DMS153 treated with DMSO at 0.1 percent for 48 hours (cell line): ENCODE data around the gene DHCR7.

ENCODE experiments used
- DNase-seq: peaks from one replicate; lab custom pipeline; 2025; ENCODE audit not compliant: unreplicated experiment; lab: John Stamatoyannopoulos, UW

Gene DHCR7, protein sequence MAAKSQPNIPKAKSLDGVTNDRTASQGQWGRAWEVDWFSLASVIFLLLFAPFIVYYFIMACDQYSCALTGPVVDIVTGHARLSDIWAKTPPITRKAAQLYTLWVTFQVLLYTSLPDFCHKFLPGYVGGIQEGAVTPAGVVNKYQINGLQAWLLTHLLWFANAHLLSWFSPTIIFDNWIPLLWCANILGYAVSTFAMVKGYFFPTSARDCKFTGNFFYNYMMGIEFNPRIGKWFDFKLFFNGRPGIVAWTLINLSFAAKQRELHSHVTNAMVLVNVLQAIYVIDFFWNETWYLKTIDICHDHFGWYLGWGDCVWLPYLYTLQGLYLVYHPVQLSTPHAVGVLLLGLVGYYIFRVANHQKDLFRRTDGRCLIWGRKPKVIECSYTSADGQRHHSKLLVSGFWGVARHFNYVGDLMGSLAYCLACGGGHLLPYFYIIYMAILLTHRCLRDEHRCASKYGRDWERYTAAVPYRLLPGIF

DNA sequence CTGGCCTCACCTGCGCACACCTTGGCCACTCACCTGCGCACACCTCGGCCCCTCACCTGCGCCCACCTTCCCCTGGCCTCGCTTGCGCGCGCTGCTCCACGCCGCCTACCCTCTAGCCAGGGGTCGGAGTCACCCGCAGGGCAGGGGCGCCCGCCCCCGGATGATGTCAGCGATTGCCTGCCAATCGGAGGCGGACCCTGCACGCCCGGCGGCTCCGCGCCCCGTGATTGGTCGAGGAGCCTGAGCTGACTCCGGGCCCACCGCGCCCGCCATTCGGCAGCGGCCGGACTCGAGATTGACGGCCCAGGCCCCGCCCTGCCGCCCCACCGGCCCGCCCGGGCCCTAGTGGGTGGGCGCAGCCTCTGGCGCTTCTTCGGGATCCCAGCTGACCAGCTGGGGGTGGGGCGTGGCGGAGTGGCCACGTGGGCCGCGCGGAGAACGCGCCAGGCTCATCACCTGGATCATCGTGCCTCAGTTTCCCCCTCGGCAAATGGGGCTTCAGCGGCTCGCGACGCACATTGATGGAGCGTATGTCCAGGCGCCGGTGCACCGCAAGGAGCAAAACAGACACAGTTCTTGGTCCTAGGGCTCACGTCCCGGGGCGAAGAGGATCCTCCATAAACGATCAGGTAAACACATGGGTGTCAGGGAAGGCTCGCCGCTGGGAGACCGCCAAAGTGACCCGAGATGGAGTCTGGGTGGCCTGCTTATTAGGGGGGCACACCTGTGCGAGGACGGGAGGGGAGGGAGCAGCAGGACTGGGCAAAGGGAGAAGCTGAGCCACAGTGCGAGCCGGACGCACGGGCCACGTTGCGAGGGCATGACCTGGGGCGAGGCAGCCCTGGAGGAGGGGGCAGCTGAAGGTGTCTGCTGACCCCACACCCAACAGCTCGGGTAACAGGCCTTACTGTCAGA, at the start of gene DHCR7:
Gene DHCR7, minus strand, starts transcription at position 137 of the 915 bp plus-strand sequence. CDS start 3,441 bp downstream, outside the sequence.
- DNase-seq = peak; percentile 68

DNA sequence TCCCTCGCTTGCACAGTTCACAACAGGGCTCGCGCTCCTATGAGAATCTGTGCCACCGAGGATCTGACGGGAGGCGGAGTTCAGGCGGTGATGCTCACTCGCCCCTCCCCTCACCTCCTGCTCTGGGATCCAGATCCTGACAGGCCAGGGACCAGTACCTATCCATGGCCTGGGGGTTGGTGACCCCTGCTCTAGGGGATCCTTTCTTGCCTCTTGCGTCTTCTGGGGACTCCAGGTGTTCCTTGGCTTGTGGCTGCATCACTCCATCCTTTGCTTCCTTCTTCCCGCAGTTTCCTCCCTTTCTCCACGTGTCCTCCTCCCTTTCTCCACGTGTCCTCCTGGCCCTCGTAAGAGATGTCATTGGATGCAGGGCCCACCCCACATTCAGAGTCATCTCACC, 48.2 kb upstream of the DHCR7 start:
- DNase-seq = no peak

DNA sequence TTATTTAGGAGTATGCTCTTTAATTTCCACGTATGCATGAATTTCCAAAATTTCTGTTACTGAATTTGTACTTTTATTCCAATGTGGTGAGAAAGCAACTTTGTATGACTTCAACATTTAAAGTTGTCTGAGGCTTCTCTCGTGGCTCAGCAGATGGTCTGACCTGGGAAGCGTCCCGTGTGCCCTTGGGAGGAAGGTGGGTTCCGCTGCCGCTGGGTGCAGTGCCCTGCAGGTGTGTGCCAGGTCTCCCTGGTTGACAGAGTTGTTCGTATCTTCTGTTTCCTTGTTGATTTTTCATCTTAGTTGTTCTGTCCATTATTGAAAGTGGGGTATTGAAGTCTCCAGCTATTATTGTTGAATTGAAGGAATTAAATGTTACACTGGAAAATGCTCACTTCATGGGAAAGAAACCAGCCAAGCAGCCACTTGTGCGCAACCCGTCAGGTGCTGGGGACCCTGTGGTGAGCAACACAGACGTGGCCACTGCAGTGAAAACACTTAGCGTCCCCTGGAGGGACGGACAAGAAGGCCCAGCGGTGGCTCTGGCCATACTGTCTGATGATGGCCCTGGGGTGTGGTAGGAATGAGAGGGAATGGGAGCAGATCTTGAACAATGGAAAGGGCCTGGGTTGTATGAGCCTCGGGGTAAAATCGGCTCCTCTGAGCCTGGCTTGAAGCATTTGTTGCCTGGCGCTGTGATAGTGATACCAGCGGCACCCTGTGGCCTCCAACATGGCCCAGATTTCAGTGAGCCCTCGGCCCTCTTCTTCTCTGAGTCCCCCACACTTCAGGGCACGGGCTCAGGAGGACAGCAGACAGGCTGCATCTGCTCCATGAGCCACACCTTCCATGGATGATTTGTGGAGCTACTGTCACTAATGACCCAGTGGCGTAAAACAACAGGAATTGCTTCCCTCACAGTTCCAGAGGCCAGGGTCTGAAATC, 47.4 kb upstream of the DHCR7 start:
- DNase-seq = no peak

DNA sequence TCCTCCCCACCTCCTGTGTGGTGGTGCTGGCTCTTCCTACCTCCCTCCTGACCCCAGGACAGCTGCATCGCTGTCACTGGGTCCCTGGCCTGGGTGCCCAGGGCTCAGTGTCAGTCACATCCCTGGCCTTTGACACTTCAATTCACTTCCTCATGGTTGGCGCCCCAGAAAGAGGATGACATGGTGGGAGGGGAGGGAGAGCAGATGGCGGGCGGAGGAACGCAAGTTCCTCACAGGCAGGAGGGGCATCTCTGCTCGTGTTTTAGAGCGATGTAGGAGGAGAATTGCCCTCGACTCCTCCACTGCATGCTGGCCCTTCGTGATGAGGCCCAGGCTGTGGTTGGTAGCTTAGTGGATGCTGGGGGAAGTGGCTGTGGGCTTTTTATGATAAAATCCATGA, 43.7 kb upstream of the DHCR7 start:
- no peak for DNase-seq

DNA sequence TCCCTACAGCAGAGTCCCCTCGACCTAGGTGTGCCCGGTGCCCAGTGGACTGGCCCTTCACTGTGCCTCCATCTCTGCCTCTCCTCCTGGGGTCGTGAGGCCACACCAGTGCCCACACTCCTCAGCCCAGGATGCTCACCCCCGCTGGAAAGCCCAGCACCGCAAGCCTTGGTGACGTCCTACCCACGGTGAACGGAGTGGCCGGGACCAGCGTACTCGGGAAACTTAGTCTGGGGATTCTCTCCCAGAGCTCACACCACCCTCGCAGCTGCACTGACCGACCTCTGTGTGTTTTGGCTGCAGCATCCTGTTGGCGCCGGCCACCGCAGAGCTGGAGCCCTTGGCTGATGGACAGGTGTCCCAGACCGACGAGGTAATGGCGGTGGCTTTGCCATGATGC, 43.3 kb upstream of the DHCR7 start:
- DNase-seq = no peak

DNA sequence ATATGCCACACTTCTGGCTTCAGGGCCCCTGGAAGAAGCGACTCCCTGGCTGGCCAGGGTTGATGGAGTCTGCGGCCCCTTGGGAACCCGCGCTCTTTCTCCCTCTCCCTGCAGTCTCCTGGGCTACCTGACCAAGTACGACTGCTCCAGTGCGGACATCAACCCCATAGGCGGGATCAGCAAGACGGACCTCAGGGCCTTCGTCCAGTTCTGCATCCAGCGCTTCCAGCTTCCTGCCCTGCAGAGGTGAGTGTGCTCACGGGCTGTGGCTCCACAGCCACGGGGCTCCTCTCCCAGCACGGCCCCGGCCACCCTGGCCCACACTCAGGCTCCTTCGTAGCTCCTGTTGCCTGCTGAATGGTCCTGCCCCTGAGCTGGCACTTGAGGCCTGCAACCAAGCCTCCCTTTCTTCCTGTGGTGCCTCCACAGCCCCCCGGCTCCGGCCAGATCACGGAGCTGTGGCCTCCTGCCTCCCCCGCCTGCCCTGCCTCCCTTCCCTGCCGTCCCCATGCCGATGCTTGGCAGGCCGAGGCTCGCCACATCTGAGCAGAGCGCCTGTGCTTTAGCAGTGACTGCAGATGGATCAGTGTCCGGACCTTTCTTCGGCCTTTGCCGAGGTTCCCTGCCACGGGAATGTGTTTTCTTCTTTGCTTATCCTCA, 42.7 kb upstream of the DHCR7 start:
- DNase-seq = no peak

DNA sequence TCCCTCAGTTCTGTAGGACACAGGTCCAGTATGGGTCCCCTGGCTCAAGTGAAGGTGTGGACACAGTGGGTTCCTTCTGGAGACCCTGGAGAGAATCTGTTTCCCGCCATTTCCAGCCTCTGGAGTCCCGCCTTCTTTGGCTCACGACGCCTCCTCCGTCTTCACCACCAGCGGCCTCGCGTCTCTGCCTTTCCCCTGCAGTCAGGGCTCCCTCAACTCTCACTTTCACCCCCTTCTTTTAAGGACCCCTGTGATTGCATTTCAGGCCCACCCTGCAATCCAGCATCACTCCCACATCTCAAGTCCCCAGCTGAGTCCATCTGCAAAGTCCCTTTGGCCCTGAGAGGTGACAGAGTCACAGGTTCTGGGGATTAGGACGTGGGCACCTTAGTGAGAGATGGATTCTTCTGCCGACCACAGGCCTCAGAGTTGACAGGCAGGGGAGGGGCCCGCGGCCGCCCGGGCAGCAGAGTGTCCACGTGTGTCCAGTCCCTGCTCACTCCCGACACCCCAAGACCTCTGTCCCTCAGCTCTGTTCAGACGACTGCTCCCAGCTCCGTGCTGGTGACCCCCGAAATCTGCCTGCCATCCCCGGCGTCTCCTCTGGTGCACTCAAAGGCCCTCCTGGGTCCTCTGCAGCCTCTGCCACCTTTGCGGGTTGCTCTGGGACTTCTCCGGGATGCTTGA, 42.0 kb upstream of the DHCR7 start:
- DNase-seq = no peak

DNA sequence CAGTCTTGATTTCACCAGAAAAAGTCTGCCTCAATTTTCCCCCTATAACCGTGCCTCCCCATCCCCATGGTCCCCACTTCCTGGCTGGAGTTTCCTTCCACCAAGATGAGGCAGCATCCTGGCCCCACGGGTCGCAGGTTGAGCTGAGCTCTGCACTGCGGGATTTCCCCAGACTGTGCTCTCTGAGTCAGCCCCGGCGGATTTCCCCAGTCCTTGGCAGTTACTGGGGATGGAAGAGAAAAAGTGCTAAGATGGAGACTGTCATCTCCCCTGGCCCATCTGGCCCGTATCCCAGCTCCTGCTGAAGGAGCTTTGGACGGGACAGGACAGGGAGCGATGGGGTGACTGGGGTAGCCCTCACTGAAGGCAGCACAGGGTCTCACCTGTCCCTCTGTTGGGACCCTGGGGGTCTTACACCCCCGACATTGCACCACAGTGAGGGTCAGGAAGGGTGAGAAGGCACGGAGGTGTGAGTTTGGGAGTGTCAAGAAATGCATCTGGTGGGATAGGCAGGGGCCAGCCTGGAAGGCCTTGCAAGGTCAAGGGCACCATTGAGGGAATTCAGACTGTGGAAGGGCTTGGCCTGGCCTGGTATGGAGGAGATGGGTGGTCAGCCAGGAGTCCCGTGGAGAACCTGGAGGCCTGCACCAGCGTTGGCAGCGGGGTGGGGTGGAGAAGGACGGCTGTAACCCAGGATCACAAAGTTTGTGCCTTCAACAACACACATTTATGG, 41.3 kb upstream of the DHCR7 start:
- DNase-seq = no peak

DNA sequence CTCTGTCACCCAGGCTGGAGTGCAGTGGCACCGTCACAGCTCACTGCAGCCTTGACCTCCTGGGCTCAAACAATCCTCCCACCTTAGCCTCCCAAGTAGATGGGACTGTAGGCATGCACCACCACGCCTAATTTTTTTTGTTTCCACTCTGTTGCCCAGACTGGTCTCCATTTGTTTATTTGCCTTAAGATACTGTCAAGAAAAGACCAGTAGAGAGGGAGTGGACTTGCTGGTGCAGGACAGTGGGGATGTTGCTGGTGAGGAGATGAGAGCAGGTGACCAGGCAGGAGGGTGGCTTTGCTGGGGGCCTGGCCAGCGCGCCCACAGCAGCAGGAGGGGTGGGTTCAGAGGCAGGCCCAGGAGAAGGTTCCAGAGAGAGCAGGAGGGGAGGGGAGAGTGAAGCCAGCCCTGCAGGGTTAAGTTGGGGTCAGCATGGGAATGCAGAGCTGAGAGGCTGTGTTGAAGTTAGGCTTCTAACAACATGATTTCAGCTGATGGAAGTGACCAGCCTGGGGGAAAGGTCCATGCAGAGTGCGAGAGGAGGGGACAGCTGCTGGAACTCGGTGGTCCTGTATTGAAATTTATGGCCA, 40.6 kb upstream of the DHCR7 start:
- DNase-seq = no peak

DNA sequence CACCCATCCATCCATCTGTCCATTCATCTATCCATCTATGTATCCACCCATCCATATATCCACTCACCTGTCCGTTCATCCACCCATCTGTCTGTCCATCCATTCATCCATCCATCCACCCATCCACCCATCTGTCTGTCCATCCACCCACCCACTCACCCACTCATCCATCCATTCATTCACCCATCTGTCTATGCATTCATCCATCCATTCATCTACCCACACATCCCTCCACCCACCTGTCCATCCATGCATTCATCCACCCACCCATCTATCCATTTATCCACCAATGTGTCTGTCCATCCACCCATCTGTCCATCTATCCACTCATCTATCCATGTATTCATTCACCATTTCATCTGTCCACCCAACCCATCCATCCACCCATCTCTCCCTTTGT, 38.1 kb upstream of the DHCR7 start:
- DNase-seq = no peak

DNA sequence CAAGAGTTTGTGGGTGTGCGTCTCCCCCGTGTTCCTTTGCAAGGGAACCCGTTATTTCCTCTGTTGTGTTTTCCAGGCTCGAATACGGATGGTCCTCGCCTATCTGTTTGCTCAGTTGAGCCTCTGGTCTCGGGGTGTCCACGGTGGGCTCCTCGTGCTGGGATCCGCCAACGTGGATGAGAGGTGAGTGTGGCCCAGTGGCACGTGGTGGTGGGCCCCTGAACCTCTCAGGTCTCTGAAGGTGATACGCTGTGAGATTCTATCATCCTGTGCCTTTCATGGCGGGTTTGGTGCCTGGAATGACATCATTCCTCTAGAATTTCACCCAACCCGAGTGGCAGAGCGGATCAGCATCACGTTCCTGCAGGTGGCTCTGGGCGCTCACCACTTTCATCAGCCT, 37.3 kb upstream of the DHCR7 start:
- DNase-seq = no peak

DNA sequence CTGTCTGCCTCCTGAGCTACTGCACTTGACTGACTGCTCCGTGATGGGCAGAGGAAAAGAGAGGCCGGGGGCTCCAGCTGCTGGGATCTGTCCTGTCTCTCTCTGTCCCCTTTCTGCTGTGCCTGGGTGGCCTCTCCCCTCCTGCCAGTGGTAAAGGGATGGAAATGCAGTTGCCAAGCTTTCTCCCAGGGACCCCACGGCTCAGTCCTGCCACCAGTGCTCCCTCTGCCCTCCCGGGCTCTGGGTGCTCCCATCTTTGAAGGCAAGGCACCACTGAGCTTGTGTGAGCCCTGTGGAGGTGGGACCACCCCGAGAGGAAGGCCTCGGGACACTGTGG, 36.8 kb upstream of the DHCR7 start:
- no peak for DNase-seq

DNA sequence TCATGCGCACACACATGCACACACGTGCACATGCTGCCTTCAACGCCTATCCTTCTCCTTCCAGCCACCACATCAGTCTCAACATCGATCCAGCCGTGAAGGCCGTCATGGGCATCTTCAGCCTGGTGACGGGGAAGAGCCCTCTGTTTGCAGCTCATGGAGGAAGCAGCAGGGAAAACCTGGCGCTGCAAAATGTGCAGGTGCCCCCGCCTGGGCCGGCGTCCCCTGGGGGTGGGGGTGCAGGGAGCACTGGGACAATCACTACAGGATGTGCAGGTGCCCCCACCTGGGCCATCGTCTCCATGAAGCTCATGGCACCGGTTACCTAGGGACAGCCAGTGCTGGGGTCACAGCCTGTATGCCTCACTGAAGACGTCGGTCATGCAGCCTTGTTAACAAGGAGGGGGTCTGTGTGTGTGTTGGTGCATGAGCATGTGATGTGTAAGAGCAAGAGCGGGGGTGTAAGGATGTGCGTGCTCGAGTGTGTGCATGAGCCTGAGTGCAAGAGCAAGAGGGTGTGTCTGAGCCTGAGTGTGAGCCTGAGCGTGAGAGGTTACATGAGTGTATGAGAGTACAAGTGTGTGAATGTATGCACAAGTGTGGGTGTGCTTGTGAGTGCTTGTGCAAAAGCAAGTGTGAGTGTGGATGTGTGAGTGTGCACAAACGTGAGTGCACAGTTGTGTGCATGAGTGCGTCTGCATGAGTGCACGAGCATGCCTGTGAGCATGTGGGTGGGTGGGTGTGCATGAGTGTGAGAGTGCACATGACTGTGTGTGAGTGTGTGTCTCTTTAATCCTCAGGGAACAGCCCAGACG, 36.3 kb upstream of the DHCR7 start:
- no peak for DNase-seq

DNA sequence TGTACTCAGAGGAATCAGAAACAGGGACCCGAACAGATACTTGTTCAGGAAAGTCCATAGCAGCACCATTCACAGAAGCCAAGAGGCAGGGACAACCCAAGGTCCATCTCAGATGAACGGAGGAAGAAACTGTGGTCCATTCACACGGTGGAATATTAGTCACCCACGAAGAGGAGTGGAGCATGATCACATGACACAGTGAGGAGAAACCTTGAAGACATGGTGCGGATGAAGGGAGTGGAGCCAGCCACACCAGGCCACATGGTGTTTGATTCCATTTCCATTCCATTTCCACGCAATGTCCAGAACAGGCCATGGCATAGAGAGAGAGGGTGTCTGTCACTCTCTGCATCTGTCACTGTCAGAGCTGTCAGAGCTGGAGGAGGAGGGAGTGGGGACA, 35.5 kb upstream of the DHCR7 start:
- DNase-seq = no peak

DNA sequence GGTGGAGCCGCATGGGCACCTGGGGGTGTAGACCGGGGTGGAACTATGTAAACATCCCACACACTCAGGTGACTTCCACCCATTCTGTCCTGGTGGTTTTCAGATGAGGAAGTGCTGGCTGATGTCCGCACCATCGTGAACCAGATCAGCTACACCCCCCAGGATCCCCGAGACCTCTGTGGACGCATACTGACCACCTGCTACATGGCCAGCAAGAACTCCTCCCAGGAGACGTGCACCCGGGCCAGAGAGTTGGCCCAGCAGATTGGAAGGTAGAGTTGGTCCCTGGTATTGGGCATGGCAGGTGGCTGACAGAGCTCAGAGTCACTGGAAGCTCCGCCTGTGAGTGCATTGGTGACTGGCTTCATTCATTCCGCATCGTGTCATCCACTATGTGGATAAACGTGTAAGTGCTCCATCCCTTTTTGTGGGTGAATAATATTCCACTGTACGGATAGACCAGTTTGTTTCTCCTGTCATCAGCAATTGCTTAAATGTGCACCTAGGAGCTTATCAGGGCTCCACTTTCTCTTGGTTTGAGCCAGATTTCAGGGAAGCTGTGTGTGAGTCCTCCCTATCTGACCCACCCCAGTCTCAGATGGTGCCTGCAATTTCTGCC, 34.7 kb upstream of the DHCR7 start:
- DNase-seq = no peak

DNA sequence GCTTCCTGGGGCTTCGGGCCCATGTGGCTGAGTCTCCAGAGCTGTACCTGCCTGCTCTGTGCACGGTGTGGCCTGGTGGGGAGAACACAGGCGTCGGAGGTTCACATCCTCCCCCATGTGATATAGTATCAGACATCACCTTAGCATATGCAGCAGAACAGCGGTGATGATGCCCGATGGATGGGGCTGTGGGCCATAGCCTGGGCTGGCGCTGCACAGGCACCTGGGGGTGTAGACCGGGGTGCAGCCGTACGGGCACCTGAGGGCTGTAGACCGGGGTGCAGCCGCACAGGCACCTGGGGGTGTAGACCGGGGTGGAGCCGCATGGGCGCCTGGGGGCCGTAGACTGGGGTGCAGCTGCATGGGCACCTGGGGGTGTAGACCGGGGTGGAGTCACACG, 34.0 kb upstream of the DHCR7 start:
- DNase-seq = no peak

DNA sequence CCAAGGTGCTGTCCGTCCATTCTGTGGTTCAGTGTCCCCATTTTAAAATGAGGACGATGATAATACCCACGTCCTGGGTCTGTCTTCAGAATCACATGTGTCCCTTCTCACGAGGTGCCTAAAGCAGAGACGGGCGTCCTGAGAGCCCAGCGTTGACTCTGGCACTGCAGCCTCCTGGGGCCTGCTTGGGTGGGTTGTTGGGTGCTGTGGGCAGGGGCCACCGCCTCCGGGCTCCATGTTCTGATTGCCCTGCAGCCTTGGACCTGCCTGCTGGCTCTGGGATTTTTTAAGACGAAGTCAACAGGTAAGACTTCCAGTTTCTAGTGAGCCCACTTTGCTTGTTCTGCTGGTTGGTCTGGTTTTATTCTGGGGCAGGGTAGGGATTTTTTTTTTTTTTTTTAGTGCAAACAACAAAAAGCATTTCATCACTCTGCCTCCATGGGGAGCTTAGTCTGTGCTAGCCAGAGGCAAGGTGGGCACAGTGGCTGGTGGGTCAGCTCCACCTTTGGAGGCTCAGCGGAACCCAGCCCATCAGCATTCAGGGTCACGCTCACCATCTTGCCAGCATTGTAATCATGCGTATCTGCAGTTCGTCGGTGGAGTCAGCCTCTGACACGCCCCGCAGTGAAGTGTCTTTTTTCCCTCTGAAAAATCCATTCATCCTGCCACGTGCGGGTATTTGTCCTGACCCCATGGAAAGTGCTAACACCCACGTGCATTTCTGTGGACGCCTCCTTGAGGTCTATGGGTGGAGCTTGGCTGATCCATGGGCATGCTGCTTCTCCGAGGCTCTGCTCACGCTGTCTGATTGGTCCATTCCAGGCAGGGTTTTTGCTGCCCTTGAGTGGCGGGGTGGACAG, 33.1 kb upstream of the DHCR7 start:
- no peak for DNase-seq
